Measurements from ENCODE around the gene ABITRAM.

Gene ABITRAM

GRCh38 chr9:108978205-108978604 lies 44.0 kb downstream of the ABITRAM start:
- H3K27ac ChIP-seq: no peak overlapping the region
- TF ChIP-seq CTCF (conservative IDR thresholded peaks at IDR 0.05): no peak

- no peak for TF ChIP-seq CTCF (conservative IDR thresholded peaks at IDR 0.05)
- H3K27ac ChIP-seq: no peak overlapping the region; the same call in 1 of the 2 replicates
These were observed 46.7 kb downstream of the ABITRAM start for GRCh38 chr9:108980893-108981292.

GRCh38 chr9:108983885-108984284 lies 49.7 kb downstream of the ABITRAM start:
- TF ChIP-seq CTCF (conservative IDR thresholded peaks at IDR 0.05): no peak
- no peak overlapping the region for H3K27ac ChIP-seq

All from VCaP (cell line).